Measurements from ENCODE around the gene GALK1. TPM values are rescaled to one million over a fixed set of nuclear protein-coding genes. Genes with fewer than 3 reads are reported as not detected.
"Not testable (repeated sequence)": the region's sequence is repeated elsewhere in the genome, so short reads cannot be mapped to it uniquely, and the experiment has no call there.

Gene GALK1
- total RNA-seq, 1 donor from 2014 or later = 54.7 TPM

DNA sequence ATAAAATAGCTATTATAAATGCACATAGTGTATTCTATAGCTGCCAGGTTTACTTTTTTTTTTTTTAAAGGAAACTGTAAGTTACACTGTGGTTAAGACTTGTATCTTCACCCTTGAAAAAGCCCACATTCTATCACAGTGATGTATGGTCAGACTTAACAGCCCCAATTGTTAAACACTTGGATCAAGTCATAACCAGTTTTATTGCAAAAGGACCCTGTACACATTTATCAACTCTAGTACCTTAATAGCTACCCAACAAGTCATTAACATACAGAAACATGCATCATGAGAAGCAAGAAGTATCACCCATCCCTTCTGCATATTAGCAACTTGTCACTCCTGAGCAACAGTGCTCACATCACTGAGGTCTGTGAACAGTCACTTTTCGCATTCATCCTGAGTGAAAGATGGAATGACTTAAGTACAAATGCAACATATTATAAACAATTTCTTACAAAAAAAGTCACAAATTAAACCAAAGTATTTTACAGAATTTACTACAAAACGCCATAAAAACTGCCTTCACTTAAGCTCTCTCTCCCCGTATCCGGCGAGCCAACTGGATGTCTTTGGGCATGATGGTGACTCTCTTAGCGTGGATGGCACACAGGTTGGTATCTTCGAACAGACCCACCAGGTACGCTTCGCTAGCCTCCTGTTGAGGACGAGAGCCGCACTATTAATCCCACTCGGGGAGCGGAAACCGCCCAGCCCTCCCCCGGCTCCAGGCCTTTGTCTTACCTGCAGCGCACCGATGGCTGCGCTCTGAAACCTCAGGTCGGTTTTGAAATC lies 13.3 kb upstream of the GALK1 start:
- Mint-ChIP-seq H3K27ac (peak overlapping the region; percentile 95), H3K4me3 (peak overlapping the region; percentile 87), H3K36me3 (ENCODE audit: low read depth) (peaks cover 42% of the 10 kb centered on the region), H3K4me1 (peaks cover 37% of the 10 kb centered on the region)
- DNase-seq = peak; percentile 64
- intact Hi-C loops (cut with micrococcal nuclease) = loop anchor here (2.0 to 5.0 kb wide), 4 partner anchors 13 to 119 kb away; partner anchors contain the start of genes GALK1, TRIM65 and UNC13D
- H3K27me3 Mint-ChIP-seq, H3K9me3 Mint-ChIP-seq: not testable (repeated sequence)

DNA sequence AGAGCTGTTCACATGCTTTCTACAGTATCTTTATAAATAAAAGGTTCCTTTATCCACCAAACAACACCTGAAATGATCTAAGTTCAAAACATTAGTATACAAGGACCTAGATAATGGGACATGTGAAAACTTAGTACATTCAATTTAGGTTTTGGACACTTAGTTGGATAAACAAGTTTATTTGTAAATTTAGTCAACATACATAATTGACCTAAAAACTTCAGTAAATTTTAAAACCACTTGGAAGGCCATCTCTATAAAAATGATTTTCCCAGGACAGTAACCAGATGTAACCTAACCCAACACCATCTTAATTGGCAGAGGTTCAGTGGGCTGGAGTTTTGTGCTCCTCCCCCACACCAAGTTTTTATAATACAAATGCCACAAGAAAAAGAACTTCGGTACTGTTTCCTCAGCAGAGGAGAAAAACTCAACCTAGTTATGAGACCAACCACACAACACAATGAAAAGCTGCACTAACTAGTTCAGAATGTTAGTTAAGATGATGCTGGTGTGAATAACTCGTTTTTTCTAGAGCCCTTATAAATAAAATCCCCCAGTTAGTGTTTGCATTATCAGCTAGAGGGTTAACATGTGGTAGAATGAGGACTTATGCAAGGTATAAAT lies 12.4 kb upstream of the GALK1 start:
- DNase-seq = peak; percentile 61
- peaks cover 42% of the 10 kb centered on the region for H3K36me3 Mint-ChIP-seq (ENCODE audit: low read depth)
- peak overlapping the region; percentile 87 for H3K4me3 Mint-ChIP-seq
- peaks cover 33% of the 10 kb centered on the region for H3K4me1 Mint-ChIP-seq
- H3K27me3 Mint-ChIP-seq = peaks cover 4% of the 10 kb centered on the region
- no peaks in the 10 kb centered on the region for H3K9me3 Mint-ChIP-seq
- peak overlapping the region; percentile 84 for H3K27ac Mint-ChIP-seq
- intact Hi-C loops (cut with micrococcal nuclease) = loop anchor here (5.0 kb wide), 2 partner anchors 50 to 120 kb away; partner anchors contain the start of gene TRIM65

GRCh38 chr17:75776386-75777295 lies 11.6 kb upstream of the GALK1 start:
- peak; percentile 76 for DNase-seq
- Mint-ChIP-seq H3K27me3 (peaks cover 4% of the 10 kb centered on the region), H3K36me3 (ENCODE audit: low read depth) (peaks cover 42% of the 10 kb centered on the region), H3K9me3 (no peaks in the 10 kb centered on the region), H3K4me3 (peak overlapping the region; percentile 87), H3K4me1 (peaks cover 33% of the 10 kb centered on the region), H3K27ac (peak overlapping the region; percentile 84)
- intact Hi-C loops (cut with micrococcal nuclease) = loop anchor here (5.0 kb wide), 2 partner anchors 51 to 121 kb away; partner anchors contain the start of gene TRIM65

GRCh38 chr17:75774991-75775668 lies 10.1 kb upstream of the GALK1 start:
- no peak for DNase-seq
- Mint-ChIP-seq H3K27me3 (peaks cover 4% of the 10 kb centered on the region), H3K9me3 (no peaks in the 10 kb centered on the region), H3K27ac (peak overlapping the region; percentile 29), H3K4me1 (peaks cover 32% of the 10 kb centered on the region), H3K36me3 (ENCODE audit: low read depth) (peaks cover 42% of the 10 kb centered on the region), H3K4me3 (peak overlapping the region; percentile 34)
- intact Hi-C loops (cut with micrococcal nuclease) = loop anchor here (5.0 kb wide), 2 partner anchors 52 to 122 kb away; partner anchors contain the start of gene TRIM65

GRCh38 chr17:75774471-75774990 lies 9.5 kb upstream of the GALK1 start:
- peak; percentile 72 for DNase-seq
- H3K4me1 Mint-ChIP-seq = peaks cover 26% of the 10 kb centered on the region
- peaks cover under 1% of the 10 kb centered on the region for H3K27me3 Mint-ChIP-seq
- peaks cover 37% of the 10 kb centered on the region for H3K36me3 Mint-ChIP-seq (ENCODE audit: low read depth)
- intact Hi-C loops (cut with micrococcal nuclease) = no loop called here
- H3K9me3 Mint-ChIP-seq = no peaks in the 10 kb centered on the region
- no peak overlapping the region for H3K27ac Mint-ChIP-seq
- no peak overlapping the region for H3K4me3 Mint-ChIP-seq

GRCh38 chr17:75773808-75774470 lies 8.9 kb upstream of the GALK1 start:
- DNase-seq = peak; percentile 74
- Mint-ChIP-seq H3K27me3 (no peaks in the 10 kb centered on the region), H3K36me3 (ENCODE audit: low read depth) (peaks cover 35% of the 10 kb centered on the region), H3K4me3 (no peak overlapping the region), H3K4me1 (peaks cover 26% of the 10 kb centered on the region), H3K9me3 (no peaks in the 10 kb centered on the region), H3K27ac (no peak overlapping the region)
- intact Hi-C loops (cut with micrococcal nuclease) = no loop called here

- peaks cover 26% of the 10 kb centered on the region for H3K4me1 Mint-ChIP-seq
- no peak overlapping the region for H3K4me3 Mint-ChIP-seq
- intact Hi-C loops (cut with micrococcal nuclease) = no loop called here
- no peak overlapping the region for H3K27ac Mint-ChIP-seq
- DNase-seq = peak; percentile 72
- no peaks in the 10 kb centered on the region for H3K9me3 Mint-ChIP-seq
- no peaks in the 10 kb centered on the region for H3K27me3 Mint-ChIP-seq
- H3K36me3 Mint-ChIP-seq (ENCODE audit: low read depth) = peaks cover 28% of the 10 kb centered on the region
Observed at GRCh38 chr17:75773121-75773807, 8.3 kb upstream of the GALK1 start.

DNA sequence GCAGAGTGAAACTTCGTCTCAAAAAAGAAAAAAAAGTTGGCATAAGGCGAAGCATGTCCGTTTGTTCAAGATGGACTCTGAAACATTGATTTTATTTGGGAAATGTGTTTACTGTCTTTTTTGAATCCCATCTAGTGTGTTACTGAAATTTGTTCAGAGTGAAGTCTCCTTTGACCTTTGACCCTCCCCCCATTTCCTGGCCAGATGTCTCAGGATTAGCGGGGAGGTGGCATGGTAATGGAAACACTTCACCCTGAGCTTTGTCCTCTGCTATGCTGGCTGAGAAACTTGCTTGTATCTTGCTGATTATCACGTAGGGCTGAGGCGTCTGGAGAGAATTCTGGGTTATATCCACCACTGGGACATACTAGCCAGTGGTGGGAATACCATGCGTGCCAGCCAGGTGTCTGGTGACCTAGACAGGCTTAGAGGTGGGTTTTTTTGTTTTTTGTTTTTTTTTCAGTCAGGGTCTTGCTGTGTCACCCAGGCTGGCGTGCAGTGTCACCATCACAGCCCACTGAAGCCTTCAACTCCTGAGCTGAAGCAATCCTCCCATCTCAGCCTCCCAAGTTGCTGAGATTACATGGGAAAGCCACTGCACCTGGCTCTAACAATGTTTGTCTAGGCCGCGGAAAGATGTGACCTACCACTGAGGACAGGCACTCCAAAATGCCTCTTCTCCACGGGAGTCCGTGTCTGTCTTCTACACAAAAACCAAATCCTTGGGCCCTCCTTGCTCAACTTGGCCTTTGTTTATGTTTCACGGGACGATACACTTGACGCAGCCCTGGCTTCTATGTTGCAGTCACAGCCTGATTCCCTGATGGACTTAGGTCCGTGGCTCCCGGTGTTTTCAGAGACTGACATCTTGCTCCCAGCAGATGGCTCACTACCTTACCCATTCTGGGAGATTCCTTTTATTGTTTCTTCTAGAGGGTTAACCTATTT lies 6.6 kb upstream of the GALK1 start:
- Mint-ChIP-seq H3K27ac (no peak overlapping the region), H3K36me3 (ENCODE audit: low read depth) (peaks cover 12% of the 10 kb centered on the region), H3K27me3 (no peaks in the 10 kb centered on the region), H3K4me1 (peaks cover 12% of the 10 kb centered on the region), H3K9me3 (no peaks in the 10 kb centered on the region), H3K4me3 (no peak overlapping the region)
- intact Hi-C loops (cut with micrococcal nuclease) = no loop called here
- DNase-seq = peak; percentile 61

DNA sequence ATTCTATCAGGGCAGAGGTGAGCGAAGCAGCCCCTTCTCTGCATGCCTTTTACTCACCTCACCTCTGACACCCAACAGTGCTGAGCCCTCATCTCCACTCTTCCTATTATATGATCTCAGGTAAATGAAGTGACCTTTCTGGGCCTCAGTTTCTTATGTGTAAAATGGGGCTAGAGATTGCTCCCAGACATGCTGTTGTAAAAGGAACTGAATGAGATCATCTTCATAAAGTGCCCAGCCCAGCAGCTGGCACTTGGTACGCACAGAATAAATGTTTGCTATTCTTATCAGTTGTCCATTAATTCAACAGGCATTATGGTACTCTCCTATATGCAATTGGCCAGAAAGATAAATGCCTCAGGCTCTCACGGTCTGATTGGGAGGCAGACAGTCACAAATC lies 4.5 kb upstream of the GALK1 start:
- no peaks in the 10 kb centered on the region for H3K36me3 Mint-ChIP-seq (ENCODE audit: low read depth)
- intact Hi-C loops (cut with micrococcal nuclease) = no loop called here

DNA sequence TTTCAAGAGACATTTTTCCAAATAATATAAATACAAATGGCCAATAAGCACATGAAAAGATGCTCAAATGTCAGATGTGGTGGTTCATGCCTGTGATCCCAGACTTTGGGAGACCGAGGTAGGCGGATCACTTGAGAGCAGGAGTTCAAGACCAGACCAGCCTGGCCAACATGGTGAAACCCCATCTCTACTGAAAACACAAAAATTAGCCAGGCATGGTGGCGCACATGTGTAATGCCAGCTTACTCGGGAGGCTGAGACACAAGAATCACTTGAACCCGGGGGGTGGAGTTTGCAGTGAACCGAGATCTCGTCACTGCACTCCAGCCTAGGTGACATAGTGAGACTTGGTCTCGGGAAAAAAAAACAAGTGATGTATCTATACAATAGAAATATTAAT lies 2.9 kb upstream of the GALK1 start:
- H3K4me3 Mint-ChIP-seq = no peak overlapping the region
- no peaks in the 10 kb centered on the region for H3K27me3 Mint-ChIP-seq
- H3K9me3 Mint-ChIP-seq = no peaks in the 10 kb centered on the region
- H3K4me1 Mint-ChIP-seq = peaks cover 11% of the 10 kb centered on the region
- intact Hi-C loops (cut with micrococcal nuclease) = no loop called here
- no peak for DNase-seq
- no peak overlapping the region for H3K27ac Mint-ChIP-seq
- no peaks in the 10 kb centered on the region for H3K36me3 Mint-ChIP-seq (ENCODE audit: low read depth)

More for the DNA sequence above, 4.5 kb upstream of the GALK1 start:
- no peak overlapping the region for H3K4me3 Mint-ChIP-seq
- no peaks in the 10 kb centered on the region for H3K27me3 Mint-ChIP-seq
- no peaks in the 10 kb centered on the region for H3K9me3 Mint-ChIP-seq
- peaks cover 2% of the 10 kb centered on the region for H3K4me1 Mint-ChIP-seq
- no peak for DNase-seq
- no peak overlapping the region for H3K27ac Mint-ChIP-seq

- no peaks in the 10 kb centered on the region for H3K27me3 Mint-ChIP-seq
- intact Hi-C loops (cut with micrococcal nuclease) = loop anchor here (2.0 kb wide), 1 partner anchor 13 kb away; a partner anchor contains a TSS
- peaks cover 2% of the 10 kb centered on the region for H3K36me3 Mint-ChIP-seq (ENCODE audit: low read depth)
- peak overlapping the region; percentile 57 for H3K4me3 Mint-ChIP-seq
- H3K9me3 Mint-ChIP-seq = no peaks in the 10 kb centered on the region
- H3K27ac Mint-ChIP-seq = peak overlapping the region; percentile 24
- H3K4me1 Mint-ChIP-seq = peaks cover 14% of the 10 kb centered on the region
- DNase-seq = no peak
Observed at GRCh38 chr17:75765981-75766380, 989 bp upstream of the GALK1 start.
